MM.1S (cell line): ENCODE measurements around the gene NHLH2.
A peak's percentile ranks its signal among the peaks of the same experiment; 100 is the strongest.

Experiments used
- EZH2 ChIP-seq: fragments of 300-600 bp; sonication (generic); optimal IDR thresholded peaks from 2 replicates; pipeline ENCODE3; 2017; ENCODE audit warnings: low read depth, mild to moderate bottlenecking, antibody characterized with exemption, low read length, mixed read lengths
- EZH2phosphoT487 ChIP-seq: fragments of 300-600 bp; sonication (generic); IDR thresholded peaks from 2 replicates; pipeline ENCODE4 v1.6.1; 2018; ENCODE audit warnings: antibody characterized with exemption, low read length
- TF ChIP-seq, protein P1 (sequence below): fragments of 300-600 bp; sonication (generic); IDR thresholded peaks from 2 replicates; pipeline ENCODE4 v1.5.1; 2016; ENCODE audit warnings: antibody characterized with exemption, low read length, mixed read lengths

DNA sequence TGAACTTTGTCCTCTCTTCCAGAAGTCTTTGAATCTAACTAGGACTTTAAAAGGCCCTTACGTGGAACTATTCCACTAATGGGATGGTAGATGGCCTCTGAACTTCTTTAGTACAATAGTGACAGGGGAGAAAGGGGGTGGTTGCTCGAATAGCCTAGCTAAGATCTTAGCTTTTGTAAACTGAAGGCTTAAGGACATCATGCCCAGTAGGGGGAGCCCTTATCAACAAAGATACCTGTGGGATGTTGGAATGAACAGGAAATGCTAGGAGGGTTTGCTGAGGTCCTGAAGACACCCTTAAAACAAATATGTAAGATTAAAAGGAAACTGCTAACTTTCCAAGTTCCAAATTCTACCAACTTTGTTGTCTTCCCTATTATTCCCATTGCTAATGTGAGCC is 33.2 kb downstream of the NHLH2 start:
- TF ChIP-seq, protein P1, sequence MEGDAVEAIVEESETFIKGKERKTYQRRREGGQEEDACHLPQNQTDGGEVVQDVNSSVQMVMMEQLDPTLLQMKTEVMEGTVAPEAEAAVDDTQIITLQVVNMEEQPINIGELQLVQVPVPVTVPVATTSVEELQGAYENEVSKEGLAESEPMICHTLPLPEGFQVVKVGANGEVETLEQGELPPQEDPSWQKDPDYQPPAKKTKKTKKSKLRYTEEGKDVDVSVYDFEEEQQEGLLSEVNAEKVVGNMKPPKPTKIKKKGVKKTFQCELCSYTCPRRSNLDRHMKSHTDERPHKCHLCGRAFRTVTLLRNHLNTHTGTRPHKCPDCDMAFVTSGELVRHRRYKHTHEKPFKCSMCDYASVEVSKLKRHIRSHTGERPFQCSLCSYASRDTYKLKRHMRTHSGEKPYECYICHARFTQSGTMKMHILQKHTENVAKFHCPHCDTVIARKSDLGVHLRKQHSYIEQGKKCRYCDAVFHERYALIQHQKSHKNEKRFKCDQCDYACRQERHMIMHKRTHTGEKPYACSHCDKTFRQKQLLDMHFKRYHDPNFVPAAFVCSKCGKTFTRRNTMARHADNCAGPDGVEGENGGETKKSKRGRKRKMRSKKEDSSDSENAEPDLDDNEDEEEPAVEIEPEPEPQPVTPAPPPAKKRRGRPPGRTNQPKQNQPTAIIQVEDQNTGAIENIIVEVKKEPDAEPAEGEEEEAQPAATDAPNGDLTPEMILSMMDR = peak; percentile 56
- TF ChIP-seq EZH2 (no peak), EZH2phosphoT487 (no peak)
